Panc1 (cell line): ENCODE measurements around the gene CCSER2.

Source experiments
- POLR2AphosphoS5 ChIP-seq: IDR thresholded peaks from 2 replicates; pipeline ENCODE4 v1.6.1; 2012; ENCODE audit warnings: mild to moderate bottlenecking, low read depth, low read length, moderate library complexity
- SIN3A ChIP-seq: IDR thresholded peaks from 2 replicates; pipeline ENCODE4 v1.6.1; 2012; ENCODE audit warnings: low read depth, mild to moderate bottlenecking, low read length, moderate library complexity, borderline replicate concordance; ENCODE audit not compliant: insufficient read depth
- TF ChIP-seq, protein P1 (sequence below): fragments of 450-650 bp; IDR thresholded peaks from 2 replicates; pipeline ENCODE4 v1.5.1; 2017; ENCODE audit warnings: mild to moderate bottlenecking
- TF ChIP-seq, protein P2 (sequence below), 2 experiments: IDR thresholded peaks; 2 replicates each; pipeline ENCODE4 v1.6.1; 2011 to 2012; ENCODE audit warnings: low read depth in 2 of 2, control low read depth in 1 of 2, low read length in 1 of 2, mild to moderate bottlenecking in 1 of 2, moderate library complexity in 1 of 2; ENCODE audit not compliant: insufficient read depth in 1 of 2

DNA sequence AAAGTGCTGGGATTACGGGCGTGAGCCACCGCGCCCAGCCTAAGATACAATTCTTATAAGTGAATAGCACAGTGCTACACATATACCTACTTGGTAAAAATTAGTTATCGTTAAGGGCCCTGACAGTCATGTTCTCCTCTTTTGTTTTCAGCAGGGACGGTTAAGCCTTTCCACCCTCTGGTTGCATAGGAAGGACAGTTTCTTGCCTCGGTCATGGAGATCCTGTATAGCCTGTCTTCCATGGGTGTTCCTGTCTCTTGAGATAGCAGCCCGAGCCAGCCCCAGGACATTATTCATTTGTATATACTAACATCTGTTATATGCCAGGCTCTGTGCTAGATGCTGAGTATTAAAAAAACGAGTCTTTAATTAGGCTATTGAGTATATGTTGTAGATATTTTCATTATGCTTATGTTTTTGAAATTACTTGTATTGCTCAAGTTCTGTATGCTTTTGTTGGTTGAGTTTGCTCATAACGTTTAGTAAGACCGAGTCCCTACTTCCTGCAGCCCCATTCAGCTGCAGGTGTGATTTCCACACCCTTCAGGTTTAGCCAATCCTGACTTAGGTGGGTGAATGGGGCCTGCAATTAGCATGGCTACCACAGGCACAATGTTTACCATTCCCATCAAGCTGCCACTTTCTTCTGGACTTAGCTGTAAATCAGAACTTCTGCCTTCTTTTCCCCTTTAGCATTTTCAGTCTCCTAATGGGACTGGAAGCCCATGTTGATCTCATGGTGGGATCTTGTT, 24.8 kb downstream of the CCSER2 start:
- TF ChIP-seq, protein P1, sequence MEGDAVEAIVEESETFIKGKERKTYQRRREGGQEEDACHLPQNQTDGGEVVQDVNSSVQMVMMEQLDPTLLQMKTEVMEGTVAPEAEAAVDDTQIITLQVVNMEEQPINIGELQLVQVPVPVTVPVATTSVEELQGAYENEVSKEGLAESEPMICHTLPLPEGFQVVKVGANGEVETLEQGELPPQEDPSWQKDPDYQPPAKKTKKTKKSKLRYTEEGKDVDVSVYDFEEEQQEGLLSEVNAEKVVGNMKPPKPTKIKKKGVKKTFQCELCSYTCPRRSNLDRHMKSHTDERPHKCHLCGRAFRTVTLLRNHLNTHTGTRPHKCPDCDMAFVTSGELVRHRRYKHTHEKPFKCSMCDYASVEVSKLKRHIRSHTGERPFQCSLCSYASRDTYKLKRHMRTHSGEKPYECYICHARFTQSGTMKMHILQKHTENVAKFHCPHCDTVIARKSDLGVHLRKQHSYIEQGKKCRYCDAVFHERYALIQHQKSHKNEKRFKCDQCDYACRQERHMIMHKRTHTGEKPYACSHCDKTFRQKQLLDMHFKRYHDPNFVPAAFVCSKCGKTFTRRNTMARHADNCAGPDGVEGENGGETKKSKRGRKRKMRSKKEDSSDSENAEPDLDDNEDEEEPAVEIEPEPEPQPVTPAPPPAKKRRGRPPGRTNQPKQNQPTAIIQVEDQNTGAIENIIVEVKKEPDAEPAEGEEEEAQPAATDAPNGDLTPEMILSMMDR: no peak
- no peak for TF ChIP-seq SIN3A
- TF ChIP-seq, protein P2, sequence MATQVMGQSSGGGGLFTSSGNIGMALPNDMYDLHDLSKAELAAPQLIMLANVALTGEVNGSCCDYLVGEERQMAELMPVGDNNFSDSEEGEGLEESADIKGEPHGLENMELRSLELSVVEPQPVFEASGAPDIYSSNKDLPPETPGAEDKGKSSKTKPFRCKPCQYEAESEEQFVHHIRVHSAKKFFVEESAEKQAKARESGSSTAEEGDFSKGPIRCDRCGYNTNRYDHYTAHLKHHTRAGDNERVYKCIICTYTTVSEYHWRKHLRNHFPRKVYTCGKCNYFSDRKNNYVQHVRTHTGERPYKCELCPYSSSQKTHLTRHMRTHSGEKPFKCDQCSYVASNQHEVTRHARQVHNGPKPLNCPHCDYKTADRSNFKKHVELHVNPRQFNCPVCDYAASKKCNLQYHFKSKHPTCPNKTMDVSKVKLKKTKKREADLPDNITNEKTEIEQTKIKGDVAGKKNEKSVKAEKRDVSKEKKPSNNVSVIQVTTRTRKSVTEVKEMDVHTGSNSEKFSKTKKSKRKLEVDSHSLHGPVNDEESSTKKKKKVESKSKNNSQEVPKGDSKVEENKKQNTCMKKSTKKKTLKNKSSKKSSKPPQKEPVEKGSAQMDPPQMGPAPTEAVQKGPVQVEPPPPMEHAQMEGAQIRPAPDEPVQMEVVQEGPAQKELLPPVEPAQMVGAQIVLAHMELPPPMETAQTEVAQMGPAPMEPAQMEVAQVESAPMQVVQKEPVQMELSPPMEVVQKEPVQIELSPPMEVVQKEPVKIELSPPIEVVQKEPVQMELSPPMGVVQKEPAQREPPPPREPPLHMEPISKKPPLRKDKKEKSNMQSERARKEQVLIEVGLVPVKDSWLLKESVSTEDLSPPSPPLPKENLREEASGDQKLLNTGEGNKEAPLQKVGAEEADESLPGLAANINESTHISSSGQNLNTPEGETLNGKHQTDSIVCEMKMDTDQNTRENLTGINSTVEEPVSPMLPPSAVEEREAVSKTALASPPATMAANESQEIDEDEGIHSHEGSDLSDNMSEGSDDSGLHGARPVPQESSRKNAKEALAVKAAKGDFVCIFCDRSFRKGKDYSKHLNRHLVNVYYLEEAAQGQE (IDR thresholded peaks at IDR 0.05; ENCODE audit: insufficient read depth in 1 of 2, low read depth in 2 of 2, low read length in 1 of 2): no peak
- no peak for TF ChIP-seq POLR2AphosphoS5
